Ecto neural progenitor cell (in vitro differentiated cells): ENCODE measurements around the gene METTL15.
"Not testable (repeated sequence)": the region's sequence is repeated elsewhere in the genome, so short reads cannot be mapped to it uniquely, and the experiment has no call there.

Experiments
- DNase-seq: peaks from one replicate; pipeline ENCODE4 v3.0.0-alpha.2; 2018; ENCODE audit warnings: low spot score

Gene METTL15

GRCh38 chr11:28296426-28296825 lies 188.2 kb downstream of the METTL15 start:
- no peak for DNase-seq

DNA sequence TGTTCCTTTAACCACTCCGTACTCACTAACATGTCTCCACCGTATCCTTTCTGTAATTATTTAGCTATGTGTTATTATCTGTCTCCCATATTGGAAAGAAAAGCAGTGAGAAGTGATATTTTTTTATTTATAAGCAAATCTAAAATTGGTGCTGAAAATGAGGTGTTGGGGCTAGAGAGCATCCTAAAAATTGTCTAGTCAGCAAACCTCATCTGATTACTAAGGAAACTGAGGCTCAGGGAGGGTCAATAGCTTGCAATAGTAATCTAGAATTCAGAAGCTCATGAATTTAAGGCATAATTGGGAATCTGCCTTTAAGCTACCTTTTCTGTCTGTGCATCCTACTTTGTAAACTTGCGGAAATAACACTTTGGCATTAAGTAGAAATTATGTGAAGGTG lies 190.0 kb downstream of the METTL15 start:
- no peak for DNase-seq

DNA sequence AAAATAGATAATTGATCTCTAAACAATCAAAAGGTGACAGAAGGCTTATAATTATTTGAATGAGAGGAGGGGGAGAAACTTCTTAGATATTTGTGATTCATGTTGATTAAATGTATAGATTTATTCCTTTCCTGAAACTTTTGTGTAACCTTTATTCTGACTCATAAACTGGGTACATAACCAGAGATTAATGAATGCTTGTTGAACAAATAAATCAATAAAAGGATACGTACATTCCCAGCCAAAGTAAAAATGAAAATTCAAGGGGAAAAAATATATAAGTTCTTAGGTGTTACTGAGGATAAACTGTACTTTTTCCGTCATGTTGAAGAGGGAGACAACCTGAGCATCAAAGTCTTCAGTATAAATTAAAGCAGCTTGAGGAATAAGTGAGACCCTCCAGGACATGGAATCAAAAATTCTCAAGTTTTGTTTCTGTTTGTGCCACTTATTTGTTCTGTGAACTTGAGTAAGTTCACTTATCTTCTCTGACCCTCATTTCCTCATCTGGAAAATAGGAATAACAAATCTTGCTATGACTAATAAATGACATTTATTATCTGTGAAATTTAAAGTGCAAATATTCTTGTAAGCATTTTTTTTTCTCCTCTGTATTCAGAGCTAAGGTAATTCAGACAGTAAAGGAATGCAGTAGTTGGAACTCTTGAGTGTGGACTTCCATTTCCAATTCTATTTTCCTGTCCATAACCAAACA lies 195.4 kb downstream of the METTL15 start:
- no peak for DNase-seq

DNA sequence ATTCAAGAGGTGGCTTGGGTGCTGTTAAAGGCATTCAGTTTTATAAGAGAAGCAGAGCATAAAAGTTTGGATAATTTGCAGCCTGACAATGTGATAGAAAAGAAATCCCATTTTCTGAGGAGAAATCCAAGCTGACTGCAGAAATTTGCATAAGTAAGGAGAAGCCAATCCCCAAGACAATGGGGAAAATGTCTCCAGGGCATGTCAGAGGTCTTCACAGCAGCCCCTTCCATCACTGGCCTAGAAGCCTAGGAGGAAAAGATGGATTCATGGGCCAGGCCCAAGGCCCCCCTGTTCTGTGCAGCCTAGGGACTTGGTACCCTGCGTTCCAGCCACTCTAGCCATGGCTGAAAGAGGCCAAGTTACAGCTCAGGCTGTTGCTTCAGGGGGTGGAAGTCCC lies 207.3 kb downstream of the METTL15 start:
- DNase-seq: no peak

DNA sequence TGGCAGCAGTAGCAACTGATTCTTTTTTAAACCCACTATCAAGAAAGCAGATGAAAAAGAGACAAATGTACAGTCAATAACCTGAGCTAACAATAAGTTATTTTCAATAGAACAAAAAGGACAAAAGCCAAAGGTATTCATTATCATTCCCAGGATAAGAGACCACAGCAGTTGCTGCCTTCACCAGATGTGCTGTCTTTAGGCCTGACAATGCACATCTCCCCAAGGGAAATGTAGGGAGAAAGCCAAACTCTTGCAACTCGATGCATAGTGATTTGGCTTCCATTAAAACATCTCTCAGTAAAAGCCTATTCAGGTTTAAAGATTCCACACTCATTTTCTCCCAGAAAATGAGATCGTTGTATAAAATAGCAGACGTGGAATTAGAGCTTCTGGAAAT lies 210.7 kb downstream of the METTL15 start:
- DNase-seq: no peak

GRCh38 chr11:28323621-28324020 lies 215.4 kb downstream of the METTL15 start:
- DNase-seq: no peak

GRCh38 chr11:28332393-28332792 lies 224.2 kb downstream of the METTL15 start:
- DNase-seq: not testable (repeated sequence)

DNA sequence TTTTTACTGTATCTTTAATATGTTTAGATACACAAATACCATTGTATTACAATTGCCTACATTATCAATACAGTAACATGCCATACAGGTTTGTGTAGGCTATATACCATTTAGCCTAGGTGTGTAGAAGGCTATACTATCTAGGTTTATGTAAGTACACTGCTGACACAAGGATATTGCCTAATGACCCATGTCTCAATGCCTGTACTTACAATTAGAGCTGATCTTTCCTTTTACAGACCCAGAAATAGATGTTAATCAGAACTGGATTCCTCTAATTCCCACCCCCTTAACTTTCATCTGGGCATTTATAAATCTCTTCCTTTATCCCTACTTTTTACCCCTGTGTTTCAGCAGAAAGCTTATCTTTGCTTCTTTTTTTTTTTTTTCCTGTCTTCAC lies 229.5 kb downstream of the METTL15 start:
- no peak for DNase-seq

- no peak for DNase-seq
These were observed 230.2 kb downstream of the METTL15 start for GRCh38 chr11:28338371-28338770.

GRCh38 chr11:28339488-28339887 lies 231.3 kb downstream of the METTL15 start:
- no peak for DNase-seq

GRCh38 chr11:28342716-28343115 lies 234.5 kb downstream of the METTL15 start:
- DNase-seq: no peak

- no peak for DNase-seq
These were observed 235.4 kb downstream of the METTL15 start for GRCh38 chr11:28343304-28344233.

GRCh38 chr11:28346209-28346608 lies 238.0 kb downstream of the METTL15 start:
- no peak for DNase-seq

- DNase-seq: no peak
These were observed 238.5 kb downstream of the METTL15 start for GRCh38 chr11:28346721-28347120.

DNA sequence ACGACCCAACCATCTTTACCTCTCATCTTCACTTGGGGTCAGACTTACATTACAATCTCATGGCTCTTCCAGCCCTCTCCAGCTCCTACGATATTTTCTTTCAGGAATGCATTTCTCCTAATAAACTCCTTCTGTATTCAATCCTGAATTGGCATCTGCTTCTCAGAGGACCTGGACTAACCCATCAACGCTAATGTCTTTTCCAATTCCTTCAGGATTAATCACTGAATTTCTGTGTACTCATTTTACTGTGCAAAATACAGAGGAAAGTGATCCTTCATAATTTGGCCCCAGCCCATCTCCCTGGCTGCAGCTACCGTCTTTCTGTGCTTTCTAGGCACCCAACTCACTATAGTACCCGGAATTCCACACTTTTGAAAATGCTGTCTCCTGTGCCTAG lies 239.2 kb downstream of the METTL15 start:
- DNase-seq: no peak

DNA sequence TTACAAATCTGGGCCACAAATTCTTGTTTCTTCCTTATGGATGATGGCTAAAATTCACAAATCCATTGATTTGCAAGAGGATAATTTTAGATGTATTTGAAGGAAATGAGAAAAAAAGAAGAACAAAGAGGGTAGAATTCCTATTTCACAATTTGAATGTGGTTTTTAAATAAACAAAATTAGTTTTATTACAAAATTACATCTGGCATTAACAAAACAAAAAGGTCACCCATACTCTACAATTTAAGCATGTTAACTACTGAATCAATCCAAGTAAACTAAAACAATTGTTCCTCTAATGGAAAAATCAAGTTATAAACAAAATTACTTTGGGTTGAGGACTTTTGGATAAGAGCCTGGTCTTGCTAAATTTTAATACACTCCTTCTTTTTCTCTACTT lies 242.0 kb downstream of the METTL15 start:
- DNase-seq: no peak

DNA sequence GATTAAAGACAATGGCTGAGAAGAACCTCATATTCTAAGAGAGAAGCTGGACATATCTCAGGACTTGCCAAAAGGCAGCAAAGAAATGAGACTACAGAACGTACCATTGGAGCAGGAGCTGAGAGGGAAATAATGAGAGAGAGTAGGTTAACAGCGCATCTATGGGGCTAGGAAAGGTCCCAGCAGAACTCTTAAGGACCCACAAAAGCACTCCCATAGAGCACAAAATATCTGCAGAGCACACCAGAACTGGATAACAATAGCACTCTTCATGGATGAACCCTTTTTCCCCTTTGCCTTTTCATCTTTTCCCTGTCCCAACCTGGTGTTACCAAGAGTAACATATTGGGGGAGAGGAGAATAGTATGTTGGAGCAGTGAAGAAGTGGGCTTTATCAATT lies 245.8 kb downstream of the METTL15 start:
- DNase-seq: no peak

- DNase-seq: no peak
These were observed 258.6 kb downstream of the METTL15 start for GRCh38 chr11:28366549-28367346.

GRCh38 chr11:28378095-28378494 lies 269.9 kb downstream of the METTL15 start:
- DNase-seq: not testable (repeated sequence)
